GM23338 (cell line): ENCODE measurements around the gene SMAD3. TPM values are rescaled to one million over a fixed set of nuclear protein-coding genes. Genes with fewer than 3 reads are reported as not detected.

Experiments used
- ATAC-seq: fragments of 200-7000 bp; cut with Tn5 transposase; 3 replicates; pipeline ENCODE4 v1.9.1; 2020
- DNase-seq: peaks from one replicate; pipeline ENCODE4 v3.0.0-alpha.2; 2015; ENCODE audit warnings: low spot score
- H2AFZ ChIP-seq: fragments of 200-600 bp; sonication (generic); 2 replicates; pipeline ENCODE4 v1.8.0; 2016; ENCODE audit warnings: antibody characterized with exemption, mild to moderate bottlenecking, moderate library complexity
- H3F3A ChIP-seq: fragments of 200-600 bp; sonication (generic); replicated peaks from 2 replicates; pipeline ENCODE4 v1.8.0; 2017; ENCODE audit warnings: antibody characterized with exemption, mixed run types, low read depth
- H3K27ac ChIP-seq: fragments of 200-600 bp; sonication (generic); 2 replicates; pipeline ENCODE4 v1.6.1; 2016; ENCODE audit warnings: low read depth
- H3K27me3 ChIP-seq: fragments of 200-600 bp; sonication (generic); 2 replicates; pipeline ENCODE4 v1.8.0; 2016; ENCODE audit warnings: mild to moderate bottlenecking, mixed run types, moderate library complexity; ENCODE audit not compliant: insufficient read depth
- H3K36me3 ChIP-seq: fragments of 200-600 bp; sonication (generic); 2 replicates; pipeline ENCODE4 v1.8.0; 2016; ENCODE audit warnings: mild to moderate bottlenecking; ENCODE audit not compliant: insufficient read depth
- H3K4me1 ChIP-seq: fragments of 200-600 bp; sonication (generic); 2 replicates; pipeline ENCODE4 v1.8.0; 2016; ENCODE audit warnings: mild to moderate bottlenecking, moderate library complexity; ENCODE audit not compliant: insufficient read depth
- H3K4me2 ChIP-seq: fragments of 200-600 bp; sonication (generic); 2 replicates; pipeline ENCODE4 v1.7.1; 2017; ENCODE audit warnings: mixed run types
- H3K4me3 ChIP-seq: fragments of 200-600 bp; sonication (generic); 2 replicates; pipeline ENCODE4 v1.6.1; 2016; ENCODE audit warnings: mixed run types
- H3K79me2 ChIP-seq: fragments of 200-600 bp; sonication (generic); replicated peaks from 2 replicates; pipeline ENCODE4 v1.8.0; 2017; ENCODE audit warnings: mild to moderate bottlenecking; ENCODE audit not compliant: insufficient read depth
- H3K9me2 ChIP-seq: fragments of 200-600 bp; sonication (generic); 2 replicates; pipeline ENCODE4 v1.8.0; 2017; ENCODE audit not compliant: insufficient read depth
- H4K20me1 ChIP-seq: fragments of 200-600 bp; sonication (generic); replicated peaks from 2 replicates; pipeline ENCODE4 v1.8.0; 2017; ENCODE audit warnings: mild to moderate bottlenecking; ENCODE audit not compliant: insufficient read depth
- H3K27ac Mint-ChIP-seq: 2 replicates; pipeline ENCODE4 v1.8.0; 2020; ENCODE audit warnings: inconsistent platforms, mild to moderate bottlenecking, moderate library complexity, mixed read lengths
- H3K27me3 Mint-ChIP-seq: 3 replicates; pipeline ENCODE4 v1.8.0; 2022; ENCODE audit warnings: low read depth, mild to moderate bottlenecking, moderate library complexity, mixed read lengths, inconsistent platforms; ENCODE audit not compliant: insufficient read depth, poor library complexity
- H3K36me3 Mint-ChIP-seq: 3 replicates; pipeline ENCODE4 v1.8.0; 2021; ENCODE audit warnings: low read depth, mild to moderate bottlenecking, inconsistent platforms, moderate library complexity, mixed read lengths
- H3K4me1 Mint-ChIP-seq: 3 replicates; pipeline ENCODE4 v1.8.0; 2020; ENCODE audit warnings: mild to moderate bottlenecking, inconsistent platforms, mixed read lengths
- H3K4me3 Mint-ChIP-seq: 3 replicates; pipeline ENCODE4 v1.8.0; 2021; ENCODE audit warnings: moderate library complexity, mild to moderate bottlenecking, inconsistent platforms, mixed read lengths
- H3K9me3 Mint-ChIP-seq: 3 replicates; pipeline ENCODE4 v1.8.0; 2020; ENCODE audit warnings: moderate library complexity, mild to moderate bottlenecking, inconsistent platforms, mixed read lengths
- CTCF ChIP-seq, 2 experiments: fragments of 200-600 bp in 1 of 2; sonication (generic) in 1 of 2; conservative IDR thresholded peaks; 2 replicates each; pipeline versions ENCODE4 v1.5.1 to v1.6.1; 2016 to 2017; ENCODE audit warnings: antibody characterized with exemption in 2 of 2, low read depth in 2 of 2, mild to moderate bottlenecking in 2 of 2, moderate library complexity in 1 of 2
- ETS1 ChIP-seq: IDR thresholded peaks from 2 replicates; pipeline ENCODE4 v1.6.1; 2016; ENCODE audit warnings: antibody characterized with exemption
- EZH2 ChIP-seq: fragments of 200-600 bp; sonication (generic); IDR thresholded peaks from one replicate; pipeline ENCODE4 v1.8.0; 2017; ENCODE audit warnings: antibody characterized with exemption, mild to moderate bottlenecking, low read depth; ENCODE audit not compliant: unreplicated experiment
- STAT1 ChIP-seq: IDR thresholded peaks from one replicate; pipeline ENCODE4 v1.6.1; 2016; ENCODE audit warnings: antibody characterized with exemption; ENCODE audit not compliant: unreplicated experiment
- ZNF114 ChIP-seq: fragments of 250-450 bp; sonication (Bioruptor Pico); IDR thresholded peaks from 2 replicates; pipeline ENCODE4 v1.5.0; 2020; ENCODE audit warnings: mild to moderate bottlenecking, moderate library complexity
- ZNF331 ChIP-seq: fragments of 250-450 bp; sonication (Bioruptor Pico); IDR thresholded peaks from 2 replicates; pipeline ENCODE4 v1.5.0; 2020; ENCODE audit warnings: low read depth, mild to moderate bottlenecking, moderate library complexity
- polyA plus RNA-seq: library from polyadenylated mRNA; unstranded; fragments of >200 nt; fragmentation: Nextera tagmentation; extraction: Ambion mirVana; gene quantifications from 2 replicates; pipeline ENCODE4 v1.2.1, GENCODE V29; 2016
- total RNA-seq: library from RNA; depleted of rRNA; stranded (reverse); fragments of >200 nt; shearing (Covaris generic); gene quantifications from 2 replicates; pipeline ENCODE4 v1.2.3, GENCODE V29; 2014
- TF ChIP-seq, protein P1 (sequence below): fragments of 250-450 bp; sonication (Bioruptor Pico); IDR thresholded peaks from 2 replicates; pipeline ENCODE4 v1.5.0; 2020; ENCODE audit warnings: mild to moderate bottlenecking, moderate library complexity

Gene SMAD3
- total and polyA plus RNA-seq, 2 experiments from 2014 or later = 4.9 to 11.6 TPM

DNA sequence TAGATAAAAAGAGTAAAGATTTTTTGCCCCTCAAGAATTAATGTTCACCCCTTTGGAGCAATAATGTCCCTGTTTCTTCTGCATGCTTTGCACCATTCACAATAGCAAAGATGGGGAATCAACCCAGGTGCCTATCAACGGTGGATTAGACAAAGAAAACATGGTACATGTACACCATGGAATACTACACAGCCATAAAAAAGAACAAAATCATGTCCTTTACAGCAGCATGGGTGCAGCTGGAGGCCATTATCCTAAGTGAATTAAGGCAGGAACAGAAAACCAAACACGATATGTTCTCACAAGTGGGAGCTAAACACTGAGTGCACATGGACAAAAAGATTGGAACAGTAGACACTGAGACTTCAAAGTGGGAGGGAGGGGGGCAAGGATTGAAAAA lies 153.9 kb downstream of the SMAD3 start:
- H3K79me2 ChIP-seq = no peaks in the 10 kb centered on the region
- no peak for DNase-seq
- H3K27ac Mint-ChIP-seq = no peak overlapping the region
- no peaks in the 10 kb centered on the region for H3K27me3 ChIP-seq
- H3K4me3 Mint-ChIP-seq = no peak overlapping the region
- TF ChIP-seq STAT1 (no peak), ETS1 (no peak), CTCF (conservative IDR thresholded peaks at IDR 0.05; ENCODE audit: low read depth in 2 of 2) (no peak), ZNF114 (no peak), EZH2 (no peak), ZNF331 (CRISPR knock-in tag) (no peak)
- TF ChIP-seq, protein P1, sequence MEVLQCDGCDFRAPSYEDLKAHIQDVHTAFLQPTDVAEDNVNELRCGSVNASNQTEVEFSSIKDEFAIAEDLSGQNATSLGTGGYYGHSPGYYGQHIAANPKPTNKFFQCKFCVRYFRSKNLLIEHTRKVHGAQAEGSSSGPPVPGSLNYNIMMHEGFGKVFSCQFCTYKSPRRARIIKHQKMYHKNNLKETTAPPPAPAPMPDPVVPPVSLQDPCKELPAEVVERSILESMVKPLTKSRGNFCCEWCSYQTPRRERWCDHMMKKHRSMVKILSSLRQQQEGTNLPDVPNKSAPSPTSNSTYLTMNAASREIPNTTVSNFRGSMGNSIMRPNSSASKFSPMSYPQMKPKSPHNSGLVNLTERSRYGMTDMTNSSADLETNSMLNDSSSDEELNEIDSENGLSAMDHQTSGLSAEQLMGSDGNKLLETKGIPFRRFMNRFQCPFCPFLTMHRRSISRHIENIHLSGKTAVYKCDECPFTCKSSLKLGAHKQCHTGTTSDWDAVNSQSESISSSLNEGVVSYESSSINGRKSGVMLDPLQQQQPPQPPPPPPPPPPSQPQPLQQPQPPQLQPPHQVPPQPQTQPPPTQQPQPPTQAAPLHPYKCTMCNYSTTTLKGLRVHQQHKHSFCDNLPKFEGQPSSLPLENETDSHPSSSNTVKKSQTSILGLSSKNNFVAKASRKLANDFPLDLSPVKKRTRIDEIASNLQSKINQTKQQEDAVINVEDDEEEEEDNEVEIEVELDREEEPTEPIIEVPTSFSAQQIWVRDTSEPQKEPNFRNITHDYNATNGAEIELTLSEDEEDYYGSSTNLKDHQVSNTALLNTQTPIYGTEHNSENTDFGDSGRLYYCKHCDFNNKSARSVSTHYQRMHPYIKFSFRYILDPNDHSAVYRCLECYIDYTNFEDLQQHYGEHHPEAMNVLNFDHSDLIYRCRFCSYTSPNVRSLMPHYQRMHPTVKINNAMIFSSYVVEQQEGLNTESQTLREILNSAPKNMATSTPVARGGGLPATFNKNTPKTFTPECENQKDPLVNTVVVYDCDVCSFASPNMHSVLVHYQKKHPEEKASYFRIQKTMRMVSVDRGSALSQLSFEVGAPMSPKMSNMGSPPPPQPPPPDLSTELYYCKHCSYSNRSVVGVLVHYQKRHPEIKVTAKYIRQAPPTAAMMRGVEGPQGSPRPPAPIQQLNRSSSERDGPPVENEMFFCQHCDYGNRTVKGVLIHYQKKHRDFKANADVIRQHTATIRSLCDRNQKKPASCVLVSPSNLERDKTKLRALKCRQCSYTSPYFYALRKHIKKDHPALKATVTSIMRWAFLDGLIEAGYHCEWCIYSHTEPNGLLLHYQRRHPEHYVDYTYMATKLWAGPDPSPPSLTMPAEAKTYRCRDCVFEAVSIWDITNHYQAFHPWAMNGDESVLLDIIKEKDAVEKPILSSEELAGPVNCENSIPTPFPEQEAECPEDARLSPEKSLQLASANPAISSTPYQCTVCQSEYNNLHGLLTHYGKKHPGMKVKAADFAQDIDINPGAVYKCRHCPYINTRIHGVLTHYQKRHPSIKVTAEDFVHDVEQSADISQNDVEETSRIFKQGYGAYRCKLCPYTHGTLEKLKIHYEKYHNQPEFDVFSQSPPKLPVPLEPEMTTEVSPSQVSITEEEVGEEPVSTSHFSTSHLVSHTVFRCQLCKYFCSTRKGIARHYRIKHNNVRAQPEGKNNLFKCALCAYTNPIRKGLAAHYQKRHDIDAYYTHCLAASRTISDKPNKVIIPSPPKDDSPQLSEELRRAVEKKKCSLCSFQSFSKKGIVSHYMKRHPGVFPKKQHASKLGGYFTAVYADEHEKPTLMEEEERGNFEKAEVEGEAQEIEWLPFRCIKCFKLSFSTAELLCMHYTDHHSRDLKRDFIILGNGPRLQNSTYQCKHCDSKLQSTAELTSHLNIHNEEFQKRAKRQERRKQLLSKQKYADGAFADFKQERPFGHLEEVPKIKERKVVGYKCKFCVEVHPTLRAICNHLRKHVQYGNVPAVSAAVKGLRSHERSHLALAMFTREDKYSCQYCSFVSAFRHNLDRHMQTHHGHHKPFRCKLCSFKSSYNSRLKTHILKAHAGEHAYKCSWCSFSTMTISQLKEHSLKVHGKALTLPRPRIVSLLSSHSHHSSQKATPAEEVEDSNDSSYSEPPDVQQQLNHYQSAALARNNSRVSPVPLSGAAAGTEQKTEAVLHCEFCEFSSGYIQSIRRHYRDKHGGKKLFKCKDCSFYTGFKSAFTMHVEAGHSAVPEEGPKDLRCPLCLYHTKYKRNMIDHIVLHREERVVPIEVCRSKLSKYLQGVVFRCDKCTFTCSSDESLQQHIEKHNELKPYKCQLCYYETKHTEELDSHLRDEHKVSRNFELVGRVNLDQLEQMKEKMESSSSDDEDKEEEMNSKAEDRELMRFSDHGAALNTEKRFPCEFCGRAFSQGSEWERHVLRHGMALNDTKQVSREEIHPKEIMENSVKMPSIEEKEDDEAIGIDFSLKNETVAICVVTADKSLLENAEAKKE = no peak
- H3K36me3 ChIP-seq = no peaks in the 10 kb centered on the region; the same call in 1 of the 2 replicates
- no peak overlapping the region for H3K27ac ChIP-seq
- no peaks in the 10 kb centered on the region; the same call in 2 of the 3 replicates for H3K36me3 Mint-ChIP-seq
- H3K9me3 Mint-ChIP-seq = no peaks in the 10 kb centered on the region
- no peaks in the 10 kb centered on the region for H3K4me1 ChIP-seq
- no peaks in the 10 kb centered on the region for H3K4me1 Mint-ChIP-seq
- H3K27me3 Mint-ChIP-seq = peaks cover 2% of the 10 kb centered on the region
- H4K20me1 ChIP-seq = no peaks in the 10 kb centered on the region; the same call in 1 of the 2 replicates
- no peak overlapping the region for H3K4me2 ChIP-seq
- no peaks in the 10 kb centered on the region; the same call in 1 of the 2 replicates for H3K9me2 ChIP-seq
- no peak overlapping the region for H3K4me3 ChIP-seq
- H3F3A ChIP-seq = no peaks in the 10 kb centered on the region
- H2AFZ ChIP-seq = no peak overlapping the region
- ATAC-seq = no peak
